Omental fat pad (tissue), 4 donors: ENCODE data around the gene POLA2. TPM values are rescaled to one million over a fixed set of nuclear protein-coding genes. Genes with fewer than 3 reads are reported as not detected.
A peak's percentile ranks its signal among the peaks of the same experiment; 100 is the strongest.

Source experiments
- ATAC-seq: fragments of 150-250 bp; one replicate; pipeline ENCODE4 v1.9.1; 2016; ENCODE audit warnings: mild to moderate bottlenecking, moderate library complexity; ENCODE audit not compliant: low FRiP score
- DNase-seq: peaks from one replicate; pipeline ENCODE4 v3.0.0-alpha.2; 2019; ENCODE audit warnings: low spot score
- CTCF ChIP-seq, 3 donors: fragments of 450-650 bp; IDR thresholded peaks; one replicate each; pipeline ENCODE4 v1.5.1; 2016 to 2017; ENCODE audit warnings: antibody characterized with exemption in 3 of 3, mild to moderate bottlenecking in 3 of 3, moderate library complexity in 2 of 3
- total RNA-seq, 4 donors: library from RNA; depleted of rRNA; stranded (reverse); fragments of >200 nt; gene quantifications; one replicate each; pipeline ENCODE4 v1.1.0, GENCODE V29; 2016

The POLA2 gene
- total RNA-seq, 4 donors from 2014 or later = 3.5 to 13.7 (median 6.9) TPM

DNA sequence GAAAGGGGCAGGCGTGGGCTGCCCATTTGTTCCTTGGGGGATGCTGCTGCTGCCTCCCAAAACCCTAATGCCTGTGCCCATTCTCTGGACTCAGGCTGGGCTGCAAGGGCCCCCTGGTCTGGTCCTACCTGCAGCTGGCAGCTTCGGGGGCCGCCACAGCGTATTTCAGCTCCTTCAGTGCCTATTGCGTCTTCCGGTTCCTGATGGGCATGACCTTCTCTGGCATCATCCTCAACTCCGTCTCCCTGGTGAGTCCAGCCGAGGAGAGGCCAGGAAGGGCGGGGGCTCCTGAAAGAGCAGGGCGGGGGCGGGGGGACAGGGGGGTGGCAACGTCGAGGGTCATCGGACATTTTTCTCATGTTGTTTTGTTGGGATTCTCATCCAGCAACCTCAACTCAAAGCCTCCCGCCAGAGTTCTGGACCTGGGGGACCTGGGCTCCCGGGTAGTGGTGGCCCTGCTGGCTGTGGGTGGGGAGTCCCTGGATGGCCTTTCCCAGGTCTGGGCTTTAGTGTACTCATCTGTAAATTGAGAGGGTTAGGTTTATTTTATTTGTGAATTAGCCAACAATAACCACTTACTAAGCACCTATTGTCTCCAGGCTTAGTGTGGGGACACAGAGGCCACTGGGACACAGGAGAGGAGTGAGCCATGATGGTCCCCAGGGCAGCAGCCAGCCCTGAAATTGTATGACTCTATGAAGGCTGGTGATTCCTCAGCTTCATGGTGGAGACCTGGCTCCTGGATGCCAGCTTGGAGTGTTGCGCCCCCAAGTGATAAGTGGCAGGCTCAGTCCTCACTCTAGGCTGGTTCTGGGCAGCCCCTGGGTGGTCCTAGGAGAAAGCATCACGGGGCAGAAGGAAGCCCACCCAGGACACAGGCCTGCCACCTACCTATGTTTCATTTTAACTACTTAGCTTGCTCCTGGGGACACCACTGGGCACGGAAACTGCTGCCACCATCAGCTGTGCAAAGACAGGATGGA, 44.0 kb upstream of the POLA2 start:
- no peak for ATAC-seq
- no peak for TF ChIP-seq CTCF (IDR thresholded peaks at IDR 0.05)
- no peak for DNase-seq

DNA sequence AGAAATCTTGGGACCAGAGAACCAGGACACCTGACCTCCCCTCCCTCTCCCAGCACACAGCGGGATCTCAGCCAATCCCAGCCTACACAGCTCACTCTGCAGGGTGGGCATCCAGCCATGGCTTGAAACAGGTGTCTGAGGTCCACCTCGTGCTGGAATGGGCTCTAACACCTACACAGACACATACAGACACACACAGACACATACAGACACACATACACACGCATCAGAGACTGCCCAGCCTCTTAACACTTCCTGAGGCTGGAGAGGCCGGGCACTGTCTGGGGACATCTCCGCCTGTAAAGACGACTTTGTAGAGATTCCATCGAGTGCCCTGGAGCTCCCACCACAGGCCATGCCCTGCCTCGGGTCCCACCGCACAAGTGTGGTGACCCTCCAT, 43.3 kb upstream of the POLA2 start:
- no peak for DNase-seq
- no peak for ATAC-seq
- TF ChIP-seq CTCF (IDR thresholded peaks at IDR 0.05) = no peak

DNA sequence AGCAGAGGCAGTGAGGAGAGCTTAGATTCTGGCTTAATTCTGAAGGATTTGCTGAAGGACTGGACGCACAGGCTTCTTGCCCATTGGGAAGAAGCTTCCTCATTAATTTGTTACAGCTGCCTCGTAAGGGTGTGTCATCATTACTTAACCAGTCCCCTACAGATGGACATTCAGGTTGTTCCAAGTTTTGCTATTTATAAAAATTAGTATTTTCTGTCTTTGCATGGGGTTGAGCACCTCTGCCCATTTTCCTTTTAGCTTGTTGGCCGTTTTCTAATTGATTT, 41.9 kb upstream of the POLA2 start:
- TF ChIP-seq CTCF (IDR thresholded peaks at IDR 0.05) = no peak
- ATAC-seq (no peak), DNase-seq (no peak)

DNA sequence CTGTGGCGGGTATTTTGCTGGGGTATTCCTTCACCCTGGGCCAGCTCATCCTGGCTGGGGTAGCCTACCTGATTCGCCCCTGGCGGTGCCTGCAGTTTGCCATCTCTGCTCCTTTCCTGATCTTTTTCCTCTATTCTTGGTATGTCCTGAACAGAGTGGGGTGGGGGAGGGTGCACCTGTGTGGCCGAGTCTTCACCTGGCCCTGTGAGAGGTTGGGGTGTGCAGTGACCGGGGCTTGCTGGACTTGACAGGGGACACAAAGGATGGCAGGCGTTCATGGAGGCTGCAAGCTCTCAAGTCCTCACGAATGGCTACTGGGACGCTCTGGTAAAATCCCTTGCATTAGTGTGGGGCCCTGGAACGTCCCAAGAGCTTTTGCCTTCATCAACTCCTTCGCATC, 40.7 kb upstream of the POLA2 start:
- no peak for ATAC-seq
- TF ChIP-seq CTCF (IDR thresholded peaks at IDR 0.05) = no peak

GRCh38 chr11:65223011-65223410, 38.8 kb upstream of the POLA2 start:
- no peak for ATAC-seq
- no peak for TF ChIP-seq CTCF (IDR thresholded peaks at IDR 0.05)
- DNase-seq = no peak

More for the DNA sequence above, 40.7 kb upstream of the POLA2 start:
- no peak for DNase-seq

GRCh38 chr11:65224930-65225278, 36.9 kb upstream of the POLA2 start:
- TF ChIP-seq CTCF (IDR thresholded peaks at IDR 0.05) = no peak
- ATAC-seq (peak; percentile 80), DNase-seq (peak; percentile 29)
